GM21526 (cell line): Measurements from ENCODE around the gene MEGF10.

ENCODE experiments used
- ATAC-seq: cut with Tn5 transposase; IDR thresholded peaks from one replicate; pipeline ENCODE4 v1.9.1; 2021; ENCODE audit warnings: moderate library complexity; ENCODE audit not compliant: unreplicated experiment, low FRiP score

The MEGF10 gene

DNA sequence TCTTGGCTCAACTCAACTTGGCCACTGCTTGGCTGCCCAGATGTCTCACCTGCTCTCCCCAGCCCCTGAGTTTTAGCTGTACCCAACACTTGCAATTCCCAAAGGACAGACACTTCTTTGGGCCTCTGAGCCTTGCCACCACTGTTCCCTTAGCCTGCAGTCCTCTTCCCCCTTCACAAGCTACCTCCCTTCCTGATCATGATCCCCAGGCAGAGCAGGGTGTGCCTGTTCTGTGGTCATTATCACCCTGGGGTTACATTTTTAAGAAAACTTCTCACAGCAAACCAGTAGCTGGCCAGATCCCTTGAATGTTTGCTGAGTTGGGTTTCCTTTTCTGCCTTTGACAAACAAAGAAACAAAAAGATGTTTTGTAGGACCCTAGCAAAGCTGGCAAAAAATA, 139.3 kb downstream of the MEGF10 start:
- no peak for ATAC-seq

DNA sequence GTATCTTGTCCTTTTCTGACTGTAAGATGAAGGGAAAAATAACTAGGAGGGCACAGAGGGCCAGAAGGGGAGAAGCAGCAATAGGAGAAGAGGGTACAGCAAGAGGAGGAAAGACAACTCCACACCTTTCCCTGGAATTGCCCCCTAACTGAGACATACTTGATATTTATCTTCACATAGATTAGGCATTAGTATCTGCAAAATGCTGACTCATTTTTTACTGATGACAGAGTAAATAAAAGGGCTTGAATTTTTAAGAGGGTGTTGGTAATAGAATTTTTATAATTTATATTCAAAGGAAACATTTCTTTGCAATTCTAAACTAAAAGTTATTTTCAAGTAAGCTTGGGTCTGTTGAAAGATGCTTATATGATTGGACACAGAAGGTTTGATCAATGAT, 140.0 kb downstream of the MEGF10 start:
- no peak for ATAC-seq

DNA sequence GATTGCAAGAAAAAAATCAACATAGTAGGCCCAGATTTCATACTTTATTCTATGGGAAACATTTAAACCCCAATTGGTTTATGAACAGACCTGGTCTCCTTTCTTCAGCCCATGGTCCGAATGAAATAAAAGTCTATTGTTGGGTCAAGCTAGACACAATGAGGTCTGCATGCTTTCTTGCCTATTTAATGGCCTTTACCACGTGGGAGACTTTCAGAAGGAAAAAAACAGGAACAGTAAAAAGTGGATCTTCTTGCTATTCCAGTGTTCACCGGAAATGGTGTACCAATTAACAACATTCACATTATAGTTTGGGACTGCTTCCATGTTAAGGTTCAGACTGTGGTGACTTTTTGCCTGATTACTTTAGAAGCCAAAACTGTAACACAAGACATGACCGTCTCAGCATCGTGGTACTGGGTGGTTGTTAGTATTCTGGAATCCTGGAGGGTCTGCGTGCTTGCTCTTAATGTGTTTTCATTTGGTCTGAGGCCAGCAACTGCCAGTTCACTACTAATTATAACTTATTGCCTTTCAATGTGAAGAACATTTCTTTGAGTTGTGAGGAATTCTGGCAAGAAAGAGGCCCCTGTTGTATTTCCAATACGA, 141.5 kb downstream of the MEGF10 start:
- no peak for ATAC-seq

DNA sequence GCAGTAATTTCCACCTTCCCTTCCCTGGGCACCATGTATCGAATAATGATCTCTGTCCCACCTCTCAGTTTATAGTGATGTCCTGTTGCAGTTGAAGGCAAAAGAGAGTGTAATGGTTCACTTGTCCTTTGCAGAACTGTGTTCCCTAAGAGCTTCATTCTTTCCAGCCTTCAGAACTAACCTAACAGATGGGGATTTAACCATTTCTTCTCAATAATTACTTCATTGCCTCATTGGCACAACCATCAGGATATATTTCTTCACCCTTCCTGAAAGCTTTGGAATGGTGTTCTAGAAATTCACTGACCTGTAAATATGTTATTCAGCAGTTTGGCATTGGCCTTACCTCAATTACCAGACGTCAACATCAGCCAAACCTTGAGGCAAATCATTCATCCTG, 142.9 kb downstream of the MEGF10 start:
- no peak for ATAC-seq

DNA sequence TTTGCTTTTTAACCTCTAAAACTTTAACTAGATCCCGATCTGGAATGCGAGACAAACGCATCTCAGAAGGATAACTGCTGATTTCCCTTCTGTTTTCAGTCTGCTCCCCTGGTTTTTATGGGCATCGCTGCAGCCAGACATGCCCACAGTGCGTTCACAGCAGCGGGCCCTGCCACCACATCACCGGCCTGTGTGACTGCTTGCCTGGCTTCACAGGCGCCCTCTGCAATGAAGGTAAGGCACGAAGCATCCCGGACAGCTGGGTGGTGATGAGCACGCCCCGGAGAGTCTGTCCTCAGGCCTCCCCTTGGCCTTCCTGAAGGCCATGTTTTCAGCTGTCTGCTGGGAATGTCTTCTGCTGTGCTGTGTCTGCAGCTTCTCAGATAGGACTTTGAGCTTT, 144.0 kb downstream of the MEGF10 start:
- no peak for ATAC-seq

DNA sequence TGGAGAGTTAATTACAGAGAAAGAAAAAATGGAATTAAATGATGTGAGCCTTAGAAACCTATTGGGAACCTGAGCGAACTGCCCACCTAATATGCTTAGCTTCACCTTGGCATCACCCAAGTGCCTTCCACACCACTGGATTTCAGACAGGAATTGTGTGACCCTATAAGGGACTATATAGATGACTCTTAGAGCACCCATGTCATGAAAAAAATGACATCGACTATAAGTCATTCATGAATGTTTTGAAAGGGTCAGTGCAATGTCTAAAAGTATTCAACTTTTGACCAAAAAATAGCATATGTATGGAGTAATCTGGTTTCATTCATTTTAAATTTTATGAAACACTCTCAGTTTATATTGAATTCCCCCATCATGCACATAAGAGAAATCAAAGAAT, 145.2 kb downstream of the MEGF10 start:
- ATAC-seq, result no peak

DNA sequence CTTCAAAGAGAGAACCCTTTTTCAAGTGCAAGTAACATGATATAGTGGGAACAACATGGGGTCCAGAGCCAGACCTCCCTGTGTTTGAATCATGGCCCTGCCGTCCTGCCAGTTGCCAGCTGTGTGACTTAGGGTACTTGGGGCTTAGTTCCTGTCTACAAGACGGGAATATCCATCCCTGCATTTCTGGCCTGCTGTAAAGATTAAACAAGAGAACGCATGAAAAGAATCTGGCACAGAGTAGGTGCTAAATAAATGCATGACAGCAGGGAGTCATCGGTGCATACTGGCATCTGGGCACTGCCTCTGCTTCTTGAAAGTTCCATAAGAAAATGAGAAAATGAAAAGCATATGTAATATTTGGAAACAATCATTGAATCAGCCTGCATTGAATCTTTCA, 149.0 kb downstream of the MEGF10 start:
- ATAC-seq, result no peak

DNA sequence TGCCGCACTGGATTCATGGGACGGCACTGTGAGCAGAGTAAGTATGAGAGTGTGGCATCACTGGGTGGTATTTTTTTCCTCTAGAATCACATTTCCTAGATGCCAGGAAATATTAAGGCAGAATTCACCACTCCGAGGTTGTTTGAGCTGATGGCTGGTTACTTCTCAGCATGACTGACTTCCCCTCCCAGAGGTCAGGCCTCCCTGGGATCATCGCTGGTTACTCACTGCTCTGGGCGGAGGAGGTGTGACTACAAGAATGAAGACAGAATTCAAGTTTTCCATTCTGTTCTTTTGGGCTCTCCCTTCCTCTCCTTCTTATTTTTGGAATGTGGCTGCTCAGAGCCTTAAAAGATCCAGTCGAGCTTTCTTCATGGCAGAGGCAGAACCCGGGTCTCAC, 150.2 kb downstream of the MEGF10 start:
- ATAC-seq, result no peak

DNA sequence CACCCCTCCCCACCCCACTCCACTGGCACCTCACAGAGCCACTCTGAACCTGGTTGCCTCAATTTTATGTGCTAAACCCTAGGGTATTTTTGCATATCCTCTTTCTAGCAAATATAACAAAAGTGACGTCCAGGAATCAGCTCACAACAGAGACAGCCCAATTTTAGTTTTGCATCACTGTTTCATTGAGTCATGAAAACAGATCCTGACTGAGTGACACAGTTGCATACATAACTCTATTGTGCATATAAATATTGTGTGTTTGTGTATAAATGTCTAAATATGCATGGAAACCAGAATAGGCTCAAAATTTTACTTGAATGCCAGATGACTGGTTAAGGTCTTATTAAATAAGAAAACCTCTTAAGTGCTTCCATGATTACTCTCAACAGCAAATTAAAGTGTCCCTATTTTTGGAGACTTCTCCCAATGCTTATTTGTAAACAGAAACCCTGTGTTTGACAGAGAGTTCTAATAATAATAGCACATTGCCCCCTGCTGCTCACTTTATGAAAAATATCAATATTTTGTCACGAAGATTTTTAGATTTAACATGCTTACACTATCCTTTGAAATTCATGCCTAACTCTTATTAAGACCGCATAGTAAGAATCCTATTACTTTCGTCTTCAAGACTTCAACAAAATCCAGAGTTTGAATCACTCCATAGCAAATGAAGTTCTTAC, 151.3 kb downstream of the MEGF10 start:
- ATAC-seq, result no peak

DNA sequence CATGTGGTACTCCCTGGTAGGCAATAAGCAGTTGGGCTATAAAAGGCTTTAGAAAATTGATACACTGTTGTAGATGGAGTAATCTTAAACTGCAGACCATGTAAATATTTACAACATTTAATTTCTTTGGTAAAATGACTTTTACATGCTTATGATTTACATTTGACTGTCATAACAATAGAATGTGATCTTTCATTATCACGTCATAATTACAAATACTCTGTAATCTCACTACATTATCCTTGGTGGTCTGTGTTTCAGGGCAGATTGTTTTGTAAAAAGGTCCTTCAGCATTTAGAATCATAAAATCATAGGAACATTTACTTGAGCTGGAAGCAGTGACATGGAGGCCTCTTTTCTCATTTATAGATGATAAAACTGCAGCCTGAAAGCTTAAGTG, 153.6 kb downstream of the MEGF10 start:
- ATAC-seq, result no peak

DNA sequence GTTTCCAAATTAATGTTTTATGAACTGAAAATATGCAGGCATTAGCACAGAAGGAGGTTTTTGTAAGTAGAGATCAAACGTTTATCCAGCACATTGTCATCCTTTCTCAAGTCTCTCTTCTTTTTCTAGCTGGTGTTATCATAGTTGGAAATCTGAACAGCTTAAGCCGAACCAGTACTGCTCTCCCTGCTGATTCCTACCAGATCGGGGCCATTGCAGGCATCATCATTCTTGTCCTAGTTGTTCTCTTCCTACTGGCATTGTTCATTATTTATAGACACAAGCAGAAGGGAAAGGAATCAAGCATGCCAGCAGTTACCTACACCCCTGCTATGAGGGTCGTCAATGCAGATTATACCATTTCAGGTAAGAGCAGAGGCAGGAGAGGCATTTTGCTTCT, 154.7 kb downstream of the MEGF10 start:
- no peak for ATAC-seq

DNA sequence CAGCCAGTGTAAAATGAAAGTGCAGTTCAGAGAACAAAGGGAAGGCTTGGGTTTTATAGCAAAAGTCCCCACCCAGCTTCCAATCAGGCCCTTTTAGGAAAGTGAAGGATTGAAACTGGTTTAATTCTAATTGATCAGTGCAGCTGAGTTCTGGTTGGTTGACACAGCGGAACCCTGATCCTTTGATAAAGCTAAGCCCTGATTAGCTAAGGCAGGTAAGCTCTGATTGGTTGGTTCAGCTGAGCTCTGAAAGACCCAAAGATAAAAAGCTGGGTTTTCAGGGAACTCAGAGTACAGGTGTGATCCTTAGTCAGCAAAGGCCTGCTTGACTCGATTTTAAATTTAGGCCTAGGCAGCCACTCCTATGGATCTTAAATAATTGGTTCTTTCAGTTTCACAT, 156.0 kb downstream of the MEGF10 start:
- ATAC-seq, result no peak

DNA sequence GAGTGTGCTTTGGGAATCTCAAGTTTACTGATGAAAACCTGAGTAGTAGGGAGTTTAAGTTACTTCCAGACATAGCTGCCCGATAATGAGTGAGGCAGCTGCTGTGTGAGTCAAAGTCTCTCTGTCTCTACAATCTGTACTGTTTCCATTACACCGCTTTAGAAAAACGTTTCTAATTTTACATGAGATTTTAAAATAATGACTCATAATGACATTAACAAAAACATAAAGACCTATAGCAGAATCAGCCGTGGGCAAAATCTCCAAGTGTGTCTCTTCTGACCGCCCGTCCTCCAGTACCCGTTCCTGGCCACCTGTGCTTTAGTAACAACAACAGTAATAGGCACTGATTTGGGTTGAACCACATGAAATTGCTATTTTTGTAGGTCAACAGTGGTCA, 157.2 kb downstream of the MEGF10 start:
- no peak for ATAC-seq

DNA sequence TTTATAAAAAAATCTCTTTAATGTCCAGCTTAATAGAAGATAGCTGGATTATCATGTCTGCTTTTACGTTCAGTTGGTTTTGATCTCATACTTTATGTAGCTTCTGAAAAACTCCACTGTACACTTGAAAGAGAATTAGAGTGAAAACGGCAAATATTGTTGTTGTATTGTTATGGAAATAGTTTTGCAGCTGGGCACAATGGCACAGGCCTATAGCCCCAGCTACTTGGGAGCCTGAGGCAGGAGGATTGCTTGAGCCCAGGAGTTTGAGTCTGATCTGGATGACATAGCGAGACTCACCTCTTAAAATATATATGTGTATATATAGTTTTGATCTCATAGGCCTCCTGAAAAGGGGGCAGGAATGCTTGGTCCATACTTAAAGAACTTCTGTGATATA, 159.4 kb downstream of the MEGF10 start:
- ATAC-seq, result no peak

DNA sequence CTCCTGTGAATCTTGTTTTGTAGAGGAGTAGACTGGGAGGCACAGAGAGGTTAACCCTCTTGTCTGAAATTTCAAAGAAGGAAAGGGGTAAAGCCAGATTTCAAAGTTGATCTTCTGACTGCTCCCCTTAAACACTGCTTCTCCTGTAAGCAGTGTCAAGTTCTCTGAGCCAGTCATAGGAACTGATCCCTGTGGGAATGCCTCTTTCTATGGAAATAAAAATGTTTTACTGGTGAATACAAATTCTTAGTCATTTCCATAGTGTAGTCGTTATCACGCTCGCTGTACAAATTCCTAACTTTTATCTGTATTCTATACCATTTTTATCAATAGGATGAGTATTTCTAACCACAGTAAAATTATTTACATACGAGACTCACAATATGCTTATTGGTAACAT, 160.5 kb downstream of the MEGF10 start:
- no peak for ATAC-seq

DNA sequence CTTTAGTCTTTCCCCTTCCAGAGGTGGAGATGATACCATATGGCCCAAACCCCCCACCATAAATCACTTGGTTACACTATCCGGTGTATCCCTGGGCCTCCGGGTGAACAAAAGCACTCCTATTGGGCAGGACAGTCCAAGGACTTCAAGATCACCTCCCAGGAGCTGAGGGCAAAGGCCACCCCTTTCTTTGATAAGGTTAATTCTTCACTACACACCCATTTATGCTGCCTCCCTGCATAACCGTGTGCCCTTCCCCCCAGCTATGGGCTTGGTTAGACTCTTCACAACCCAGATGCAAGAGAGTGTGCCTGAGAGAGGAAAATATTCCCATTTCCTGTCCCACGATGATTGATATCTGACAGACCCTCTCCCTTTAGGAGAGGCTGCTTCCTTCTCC, 162.0 kb downstream of the MEGF10 start:
- no peak for ATAC-seq

DNA sequence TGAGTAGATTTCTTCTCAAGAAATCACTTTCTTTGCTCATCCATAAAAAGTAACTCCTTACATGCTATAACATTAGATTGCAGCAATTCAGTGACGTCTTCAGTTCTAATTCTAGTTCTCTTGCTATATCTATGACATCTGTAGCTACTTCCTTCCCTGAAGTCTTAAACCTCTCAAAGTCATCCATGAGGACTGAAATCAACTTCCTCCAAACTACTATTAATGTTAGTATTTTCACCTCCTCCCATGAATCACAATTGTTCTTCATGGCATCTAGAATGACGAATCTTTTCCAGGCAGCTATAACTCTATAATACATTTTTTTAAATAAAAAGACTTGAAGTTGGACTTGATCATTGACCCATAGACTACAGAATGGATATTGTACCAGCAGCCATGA, 180.6 kb downstream of the MEGF10 start:
- no peak for ATAC-seq

DNA sequence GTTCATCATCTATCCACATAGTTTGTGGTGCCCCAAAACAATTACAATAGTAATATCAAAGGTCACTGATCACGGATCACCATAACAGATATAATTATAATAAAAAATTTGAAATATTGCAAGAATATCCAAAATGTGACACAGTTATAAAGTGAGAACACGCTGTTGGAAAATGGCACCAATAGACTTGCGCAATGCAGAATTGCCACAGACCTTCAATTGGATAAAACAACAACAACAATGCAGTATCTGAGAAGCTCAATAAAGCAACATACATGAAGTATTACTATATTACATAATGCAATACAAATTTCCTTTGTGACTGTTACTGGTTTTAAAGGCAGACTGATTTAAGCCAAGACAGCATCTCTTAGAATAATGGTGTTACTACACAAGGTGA, 182.1 kb downstream of the MEGF10 start:
- no peak for ATAC-seq

DNA sequence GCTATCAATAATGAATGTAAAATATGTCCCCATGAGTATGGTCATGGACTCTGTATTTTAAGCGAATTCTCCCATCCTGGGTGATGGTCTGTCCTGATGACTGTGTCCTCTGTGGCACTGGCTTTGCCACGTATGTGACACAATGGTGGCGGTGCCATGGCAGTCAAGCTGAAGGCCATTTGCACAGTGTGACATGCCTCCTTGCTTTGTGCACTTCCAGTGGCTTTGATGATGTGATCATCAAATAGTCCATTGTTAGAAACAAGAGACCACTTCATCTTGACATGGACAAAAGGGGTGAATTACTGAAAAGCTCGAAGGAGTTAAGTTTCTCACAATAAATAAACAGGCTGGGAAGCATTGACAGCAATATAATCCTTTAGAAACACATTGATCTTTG, 195.9 kb downstream of the MEGF10 start:
- no peak for ATAC-seq

DNA sequence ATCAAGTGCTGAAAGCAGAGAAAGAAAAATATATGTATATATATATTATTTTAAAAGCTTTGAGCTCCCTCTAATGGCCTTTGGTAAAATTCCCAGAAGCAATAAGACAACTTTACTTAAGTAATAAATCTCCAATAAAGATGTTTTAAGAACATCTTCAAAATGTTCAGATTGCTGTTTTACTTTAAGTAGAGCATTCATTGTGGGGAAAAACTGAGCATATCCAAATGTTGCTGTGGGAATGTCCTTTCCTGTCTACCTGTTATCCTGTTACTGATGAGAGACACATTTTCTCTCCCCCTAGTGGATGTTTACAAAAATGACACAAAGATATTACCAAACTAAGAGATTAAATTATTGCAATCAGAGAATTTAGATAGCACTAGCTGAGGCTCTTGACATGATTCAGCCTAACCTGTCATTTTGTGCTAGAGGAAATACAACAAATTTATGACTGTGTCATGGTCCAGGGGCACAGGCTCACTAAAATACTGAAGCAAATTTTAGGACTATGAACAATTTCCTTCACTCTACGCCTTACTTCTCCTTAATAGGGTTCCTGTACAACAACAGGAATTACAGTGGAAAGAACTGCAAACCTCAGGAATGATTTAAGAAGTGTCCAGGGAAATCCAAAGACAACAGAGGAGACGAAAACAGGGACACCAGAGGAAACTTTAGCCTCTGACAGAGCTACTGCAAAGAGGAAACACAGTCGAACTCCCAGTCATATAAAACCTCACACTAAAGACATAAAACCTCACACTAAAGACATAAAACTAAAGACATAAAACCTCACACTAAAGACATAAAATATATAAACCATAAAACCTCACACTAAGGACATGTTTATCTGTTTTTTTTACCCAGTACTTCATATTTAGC, 202.5 kb downstream of the MEGF10 start:
- peak; percentile 85 for ATAC-seq

DNA sequence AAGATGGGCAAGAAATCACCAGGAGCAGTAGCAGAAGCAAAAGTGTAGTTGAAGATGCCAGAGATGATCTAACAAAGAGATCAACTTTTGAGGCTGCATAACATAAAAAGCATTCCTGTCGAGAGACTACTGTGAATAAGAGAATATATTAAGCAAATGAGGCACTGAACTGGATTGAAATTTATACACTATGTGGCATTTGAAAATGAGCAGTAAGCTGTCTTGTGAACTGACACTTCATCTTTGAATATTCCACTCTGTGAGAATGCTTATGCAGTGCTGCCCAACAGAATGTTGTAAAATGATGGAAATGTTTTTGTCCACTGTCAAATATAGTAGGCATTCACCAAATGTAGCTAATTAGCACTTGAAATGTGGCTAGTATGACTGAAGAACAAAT, 208.0 kb downstream of the MEGF10 start:
- ATAC-seq, result no peak

DNA sequence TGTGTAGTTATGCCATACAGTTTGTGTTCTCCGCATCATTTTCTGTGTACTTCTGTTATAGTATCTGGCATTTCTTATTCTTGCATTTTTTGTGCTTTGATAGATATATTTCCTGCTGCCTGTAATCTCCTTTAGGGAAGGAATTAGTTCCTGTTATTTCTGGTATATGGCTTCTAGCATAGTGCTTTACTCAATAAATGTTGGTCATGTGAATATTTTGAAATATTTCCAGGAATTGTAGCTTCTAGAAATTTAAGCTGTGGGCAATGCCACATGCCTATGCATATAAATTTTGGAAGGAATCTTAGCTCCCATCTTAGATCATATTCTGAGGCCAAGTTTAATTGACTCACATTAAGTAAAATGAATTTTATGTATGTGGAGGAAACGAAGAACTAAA, 215.3 kb downstream of the MEGF10 start:
- no peak for ATAC-seq
